Urinary bladder (tissue), 4 donors: Measurements from ENCODE around the gene TRPC6. TPM values are rescaled to one million over a fixed set of nuclear protein-coding genes. Genes with fewer than 3 reads are reported as not detected.

ENCODE experiments used
- DNase-seq: peaks from one replicate; pipeline ENCODE4 v3.0.0-alpha.2; 2015; ENCODE audit errors: extremely low spot score
- H3K27ac ChIP-seq: one replicate; pipeline ENCODE4 v1.5.1; 2013; ENCODE audit warnings: low read depth, mild to moderate bottlenecking, moderate library complexity
- H3K36me3 ChIP-seq: one replicate; pipeline ENCODE4 v1.6.1; 2013; ENCODE audit warnings: mild to moderate bottlenecking, moderate library complexity; ENCODE audit not compliant: insufficient read depth
- H3K4me1 ChIP-seq: one replicate; pipeline ENCODE4 v1.6.1; 2013; ENCODE audit warnings: mild to moderate bottlenecking, moderate library complexity; ENCODE audit not compliant: insufficient read depth
- H3K4me3 ChIP-seq: one replicate; pipeline ENCODE4 v1.5.1; 2013; ENCODE audit warnings: low read depth, low read length
- WGBS: extraction: QIAGEN DNeasy Blood & Tissue Kit; methylation state at CpG from one replicate; pipeline ENCODE4 v1.1.7; 2013; 5-methylcytosine and 5-hydroxymethylcytosine counted together
- polyA plus RNA-seq: library from polyadenylated mRNA; stranded (reverse); fragments of 200-250 nt; gene quantifications from one replicate; pipeline ENCODE4 v1.2.3, GENCODE V29; 2013
- total RNA-seq: library from RNA; depleted of rRNA; stranded (reverse); fragments of >200 nt; gene quantifications from one replicate; pipeline ENCODE4 v1.2.3, GENCODE V29; 2014
- donor health status: healthy with polysubstance abuse.
- donor health status: healthy.

The TRPC6 gene
- 58.5 TPM for total RNA-seq
- polyA plus RNA-seq, result 2.1 TPM

DNA sequence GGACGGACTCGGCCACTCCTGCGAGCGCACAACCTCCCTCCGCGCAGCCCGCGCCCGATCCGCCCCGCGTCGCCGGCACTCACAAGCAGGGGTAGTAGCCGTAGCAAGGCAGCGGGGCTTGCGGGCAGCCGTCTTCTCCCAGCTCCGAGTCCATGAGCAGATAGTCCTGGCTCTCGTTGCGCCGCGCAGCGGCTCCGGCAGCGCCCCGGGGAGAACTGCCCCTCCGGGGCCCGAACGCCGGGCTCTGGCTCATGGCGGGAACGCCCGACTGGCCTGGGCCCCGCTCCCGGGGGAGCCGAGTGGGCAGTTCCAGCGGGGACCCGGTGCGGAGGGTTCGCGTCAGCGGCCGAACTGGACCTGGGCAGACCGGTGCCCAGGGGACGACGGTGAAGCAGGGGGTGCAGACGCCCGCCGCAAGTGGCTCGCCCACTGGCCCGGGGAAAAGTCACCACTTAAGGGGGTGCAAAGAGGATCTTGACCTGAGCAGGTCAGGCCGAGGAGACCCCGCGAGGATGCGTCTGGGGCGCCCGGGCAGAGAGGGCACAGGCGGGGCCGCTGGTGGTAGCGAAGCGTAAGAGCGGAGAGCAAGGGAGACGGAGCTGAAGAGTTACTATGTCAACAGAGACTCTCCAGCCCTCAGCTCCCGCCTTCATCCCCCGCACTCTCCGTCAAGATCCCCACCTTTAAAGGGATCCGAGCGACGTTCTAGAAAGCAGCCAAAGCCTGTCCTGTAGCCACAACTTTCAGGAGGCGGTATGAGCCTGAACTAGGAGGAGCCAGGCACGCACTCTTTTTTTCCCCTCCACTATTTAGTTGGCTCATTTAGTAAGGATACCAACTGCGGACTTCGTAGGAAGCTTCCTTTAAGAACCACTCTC, at the start of gene TRPC6:
Gene TRPC6 (minus strand): TSS at position 757 of the 878 bp plus-strand sequence. CDS start 504 bp downstream, at position 253.
- under 1% methylated on average over 74 of the region's 74 CpGs for WGBS
- DNase-seq, result peak; percentile 41
- Histone ChIP-seq H3K36me3 (no peaks in the 10 kb centered on the region), H3K4me1 (no peaks in the 10 kb centered on the region), H3K4me3 (peak within 1 kb of the TSS; percentile 58), H3K27ac (peak within 1 kb of the TSS; percentile 84)

GRCh38 chr11:101620026-101620425, 36.2 kb upstream of the TRPC6 start:
- 57% methylated on average over 3 of the region's 3 CpGs for WGBS
- DNase-seq, result no peak

DNA sequence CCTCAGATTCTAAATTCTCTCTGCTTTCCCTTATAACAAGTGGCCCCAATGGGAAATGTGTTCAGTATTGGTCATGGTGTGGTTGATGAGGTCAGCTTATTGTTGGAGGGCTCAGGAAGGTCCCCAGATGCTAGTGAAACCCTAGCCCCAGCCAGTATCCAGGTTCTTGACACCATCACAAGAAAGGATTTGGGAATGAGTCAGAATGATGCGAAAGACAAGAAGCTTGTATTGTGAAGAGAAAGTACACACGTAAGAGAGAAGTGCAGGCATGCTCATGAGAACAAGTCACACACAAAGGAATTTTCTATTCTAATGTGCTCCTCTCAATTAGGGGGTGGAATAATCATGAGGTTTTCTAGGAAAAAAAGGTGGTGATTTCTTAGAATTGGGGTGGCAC, 34.9 kb upstream of the TRPC6 start:
- Histone ChIP-seq H3K27ac (no peak overlapping the region), H3K36me3 (no peaks in the 10 kb centered on the region), H3K4me3 (no peak overlapping the region), H3K4me1 (no peaks in the 10 kb centered on the region)
- WGBS, result 87% methylated on average over 2 of the region's 2 CpGs
- no peak for DNase-seq

More at GRCh38 chr11:101620026-101620425, 36.2 kb upstream of the TRPC6 start:
- H3K27ac ChIP-seq, result no peak overlapping the region
- H3K4me1 ChIP-seq, result no peaks in the 10 kb centered on the region
- no peaks in the 10 kb centered on the region for H3K36me3 ChIP-seq
- no peak overlapping the region for H3K4me3 ChIP-seq

- no peaks in the 10 kb centered on the region for H3K4me1 ChIP-seq
- H3K4me3 ChIP-seq, result no peak overlapping the region
- 49% methylated on average over 6 of the region's 6 CpGs for WGBS
- no peak overlapping the region for H3K27ac ChIP-seq
- no peaks in the 10 kb centered on the region for H3K36me3 ChIP-seq
- DNase-seq, result no peak
These were observed 34.0 kb upstream of the TRPC6 start for GRCh38 chr11:101617735-101618332.

GRCh38 chr11:101612481-101612880, 28.7 kb upstream of the TRPC6 start:
- no peak for DNase-seq
- Histone ChIP-seq H3K4me1 (no peaks in the 10 kb centered on the region), H3K4me3 (no peak overlapping the region), H3K27ac (no peak overlapping the region), H3K36me3 (peaks cover 1% of the 10 kb centered on the region)
- WGBS, result 67% methylated on average over 1 of the region's 1 CpG

GRCh38 chr11:101600924-101601323, 17.1 kb upstream of the TRPC6 start:
- Histone ChIP-seq H3K36me3 (no peaks in the 10 kb centered on the region), H3K4me1 (no peaks in the 10 kb centered on the region), H3K4me3 (no peak overlapping the region), H3K27ac (no peak overlapping the region)
- 54% methylated on average over 3 of the region's 3 CpGs for WGBS
- no peak for DNase-seq

DNA sequence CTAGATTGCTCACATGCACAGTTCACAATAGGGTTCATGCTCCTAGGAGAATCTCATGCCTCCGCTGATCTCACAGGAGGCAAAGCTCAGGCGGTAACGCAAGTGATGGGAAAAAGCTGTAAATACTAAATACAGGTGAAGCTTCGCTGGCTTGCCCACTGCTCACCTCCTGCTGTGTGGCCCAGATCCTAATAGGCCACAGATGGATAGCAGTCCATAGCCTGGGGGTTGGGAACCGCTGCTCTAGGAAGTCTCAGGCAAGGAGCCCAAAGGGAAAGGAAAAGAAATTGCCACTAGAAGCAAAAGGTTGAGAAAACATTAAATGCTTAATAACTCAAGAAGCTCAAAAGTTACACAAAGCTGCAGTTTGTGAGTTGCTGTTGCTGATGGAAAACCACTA, 3.2 kb upstream of the TRPC6 start:
- H3K4me3 ChIP-seq, result no peak overlapping the region
- 91% methylated on average over 5 of the region's 5 CpGs for WGBS
- no peaks in the 10 kb centered on the region for H3K4me1 ChIP-seq
- no peak for DNase-seq
- H3K36me3 ChIP-seq, result no peaks in the 10 kb centered on the region
- no peak overlapping the region for H3K27ac ChIP-seq

DNA sequence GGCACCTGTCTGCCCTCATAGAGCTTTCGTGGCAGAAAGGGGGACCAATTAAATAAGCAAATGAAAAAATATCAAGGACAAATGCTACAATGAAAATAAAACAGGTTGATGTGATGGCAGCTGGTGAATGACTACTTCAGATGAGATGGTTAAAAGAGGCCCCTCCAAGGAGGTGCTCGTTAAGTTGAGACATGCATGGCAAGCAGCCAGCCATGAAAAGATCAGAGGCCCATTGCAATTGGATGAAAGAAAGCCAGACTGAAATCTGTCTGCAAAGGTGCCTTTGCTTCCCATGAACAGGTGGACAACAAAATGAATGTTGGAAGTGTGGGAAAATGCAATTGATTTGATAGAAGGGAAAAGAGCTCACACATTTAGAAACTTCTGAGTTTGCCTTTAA, 848 bp upstream of the TRPC6 start:
- WGBS, result 61% methylated on average over 2 of the region's 2 CpGs
- Histone ChIP-seq H3K27ac (no peak overlapping the region), H3K4me3 (no peak overlapping the region), H3K4me1 (no peaks in the 10 kb centered on the region), H3K36me3 (no peaks in the 10 kb centered on the region)
- no peak for DNase-seq

DNA sequence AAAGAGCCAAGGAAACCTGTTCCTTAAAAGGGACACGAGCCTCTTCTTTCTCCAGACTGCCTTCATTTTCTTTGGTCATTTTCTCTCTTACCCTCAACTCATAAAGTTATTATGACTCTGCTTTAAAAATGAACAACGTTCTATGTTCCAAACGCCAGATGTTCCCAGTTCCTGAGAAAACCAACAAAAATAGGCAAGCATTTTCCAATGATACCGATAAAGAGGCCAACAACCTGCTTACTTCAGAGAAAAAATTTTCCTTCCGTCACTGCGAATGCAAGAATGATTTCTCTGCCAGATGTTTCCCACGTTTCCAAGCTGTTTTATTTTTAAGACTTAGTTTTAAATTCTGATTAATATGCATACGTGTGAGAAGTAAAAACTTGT, 315 bp upstream of the TRPC6 start:
- Histone ChIP-seq H3K4me1 (no peaks in the 10 kb centered on the region), H3K27ac (no peak overlapping the region), H3K36me3 (no peaks in the 10 kb centered on the region), H3K4me3 (peak overlapping the region; percentile 58)
- DNase-seq, result no peak
- 23% methylated on average over 8 of the region's 8 CpGs for WGBS

DNA sequence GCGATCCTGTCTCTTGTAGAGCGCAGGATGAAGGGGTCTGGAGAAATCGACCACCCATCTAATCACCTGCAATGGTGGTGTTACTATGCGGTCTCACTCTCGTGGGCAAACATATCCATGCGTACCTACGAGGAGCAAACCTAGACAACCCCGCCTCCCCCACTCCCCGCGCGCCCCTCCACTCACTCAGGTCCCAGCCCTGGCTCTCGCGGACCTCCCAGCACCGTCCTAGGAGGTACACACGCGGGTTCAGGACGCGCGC, 887 bp downstream of the TRPC6 start:
- no peaks in the 10 kb centered on the region for H3K36me3 ChIP-seq
- no peaks in the 10 kb centered on the region for H3K4me1 ChIP-seq
- no peak for DNase-seq
- peak overlapping the region; percentile 58 for H3K4me3 ChIP-seq
- WGBS, result 1% methylated on average over 19 of the region's 19 CpGs
- H3K27ac ChIP-seq, result peak overlapping the region; percentile 84

DNA sequence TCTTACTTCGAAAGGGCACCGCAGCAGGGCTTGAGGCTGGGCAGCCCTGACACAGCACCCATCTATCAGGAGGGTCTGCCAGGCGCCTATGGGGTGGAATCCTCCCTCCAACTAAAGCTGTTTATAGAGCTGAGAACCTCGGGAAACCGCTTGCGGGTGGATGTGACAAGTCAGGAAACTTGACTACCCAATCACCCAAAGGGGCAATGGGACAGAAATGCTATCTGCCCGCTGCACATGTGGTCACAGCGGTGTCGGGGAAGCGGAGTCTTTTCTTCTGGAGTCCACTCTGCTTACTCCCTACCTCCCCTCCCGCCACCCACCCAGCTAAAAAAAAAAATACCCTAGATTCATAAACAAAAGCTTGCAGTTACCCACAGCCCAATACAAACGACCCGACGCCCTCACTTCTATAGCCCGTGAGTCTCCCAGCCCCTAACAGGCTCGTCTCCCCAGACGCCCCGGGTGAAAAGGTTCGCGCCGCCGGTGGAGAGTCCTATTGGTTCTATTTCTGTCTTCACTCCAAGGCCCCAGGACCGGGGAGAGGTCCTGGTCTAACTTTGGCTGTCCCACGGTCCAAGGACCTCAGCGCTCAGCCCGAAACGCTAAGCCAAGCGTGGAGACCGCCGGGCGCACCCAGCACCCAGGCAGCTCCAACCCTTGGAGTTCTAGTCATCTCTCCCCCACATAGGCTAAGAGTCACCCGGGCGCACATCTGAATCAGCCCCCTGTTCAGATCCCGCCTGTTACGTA, 1.4 kb downstream of the TRPC6 start:
- WGBS, result 7% methylated on average over 35 of the region's 35 CpGs
- no peak for DNase-seq
- H3K27ac ChIP-seq, result no peak overlapping the region

DNA sequence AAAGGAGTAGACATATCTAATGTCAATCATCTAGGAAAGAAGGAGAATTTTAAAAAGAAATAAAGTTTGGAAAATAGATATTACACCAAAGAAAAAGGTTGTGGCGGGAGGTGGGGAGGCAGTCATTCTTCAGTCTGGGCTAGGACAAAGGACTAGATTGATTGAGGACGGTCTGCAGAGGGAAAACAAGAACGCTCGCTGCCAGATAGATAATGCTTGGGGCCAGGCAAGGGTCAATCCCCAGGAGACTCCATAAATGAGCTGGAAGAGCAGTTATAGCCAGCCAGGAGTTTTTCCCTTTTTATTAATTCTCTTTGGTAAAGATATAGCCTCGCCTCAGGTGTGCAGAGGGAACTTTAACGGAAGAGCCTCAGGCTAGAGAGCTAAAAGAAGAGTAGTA, 6.3 kb downstream of the TRPC6 start:
- no peak for DNase-seq
- H3K4me3 ChIP-seq, result no peak overlapping the region
- no peak overlapping the region for H3K27ac ChIP-seq
- WGBS, result 82% methylated on average over 6 of the region's 6 CpGs
- no peaks in the 10 kb centered on the region for H3K4me1 ChIP-seq
- H3K36me3 ChIP-seq, result no peaks in the 10 kb centered on the region

More for the DNA sequence above, 1.4 kb downstream of the TRPC6 start:
- Histone ChIP-seq H3K4me3 (peak overlapping the region; percentile 58), H3K36me3 (no peaks in the 10 kb centered on the region), H3K4me1 (no peaks in the 10 kb centered on the region)

GRCh38 chr11:101576456-101576855, 7.4 kb downstream of the TRPC6 start:
- no peaks in the 10 kb centered on the region for H3K4me1 ChIP-seq
- H3K4me3 ChIP-seq, result no peak overlapping the region
- no peak overlapping the region for H3K27ac ChIP-seq
- no peaks in the 10 kb centered on the region for H3K36me3 ChIP-seq
- DNase-seq, result no peak

DNA sequence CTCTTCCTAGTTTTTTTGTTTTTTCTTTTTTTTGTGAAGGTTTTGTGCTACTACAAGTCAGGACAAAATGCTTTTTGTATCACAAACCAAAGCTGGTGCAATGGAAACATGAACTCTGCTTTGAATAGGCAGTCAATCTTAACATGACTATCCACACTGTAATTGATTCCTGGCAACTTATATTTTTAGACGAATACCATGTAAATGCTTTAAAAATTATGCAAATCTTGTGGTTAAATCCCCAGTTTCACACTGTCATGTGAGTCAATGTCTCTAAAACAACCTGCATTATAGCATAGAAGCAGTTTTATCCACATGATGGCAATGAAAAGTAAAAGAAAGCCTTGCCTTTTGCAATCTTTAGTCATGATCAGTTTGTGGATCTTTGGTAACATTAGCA, 8.9 kb downstream of the TRPC6 start:
- DNase-seq, result no peak
- H3K36me3 ChIP-seq, result no peaks in the 10 kb centered on the region
- H3K27ac ChIP-seq, result no peak overlapping the region
- WGBS, result 29% methylated on average over 1 of the region's 1 CpG
- H3K4me3 ChIP-seq, result no peak overlapping the region
- H3K4me1 ChIP-seq, result no peaks in the 10 kb centered on the region
